H9 (cell line): ENCODE results near the gene ZMAT3. TPM values are rescaled to one million over a fixed set of nuclear protein-coding genes. Genes with fewer than 3 reads are reported as not detected.

Experiments
- DNase-seq: peaks from one replicate; pipeline ENCODE4 v3.0.0-alpha.2; 2017
- H2AFZ ChIP-seq: one replicate; pipeline ENCODE4 v1.6.1; 2013; ENCODE audit warnings: mild to moderate bottlenecking, low read length, control low read depth, moderate library complexity
- H2AK5ac ChIP-seq: 2 replicates; pipeline ENCODE4 v1.6.1; 2013; ENCODE audit warnings: low read length, control low read depth, mixed read lengths; ENCODE audit not compliant: insufficient read length
- H2BK120ac ChIP-seq: one replicate; pipeline ENCODE4 v1.6.1; 2013; ENCODE audit warnings: low read depth, mild to moderate bottlenecking, low read length, control low read depth, inconsistent platforms; ENCODE audit not compliant: poor library complexity, severe bottlenecking
- H2BK12ac ChIP-seq: 2 replicates; pipeline ENCODE4 v1.6.1; 2013; ENCODE audit warnings: low read length, control low read depth, mixed read lengths, low read depth; ENCODE audit not compliant: insufficient read length
- H2BK15ac ChIP-seq: 2 replicates; pipeline ENCODE4 v1.6.1; 2013; ENCODE audit warnings: low read depth, low read length, control low read depth
- H2BK20ac ChIP-seq: one replicate; pipeline ENCODE4 v1.6.1; 2013; ENCODE audit warnings: low read depth, mild to moderate bottlenecking, low read length, control low read depth, inconsistent platforms; ENCODE audit not compliant: poor library complexity, severe bottlenecking
- H2BK5ac ChIP-seq: 2 replicates; pipeline ENCODE4 v1.6.1; 2013; ENCODE audit warnings: low read length, control low read depth, mixed read lengths; ENCODE audit not compliant: insufficient read length
- H3K14ac ChIP-seq: 2 replicates; pipeline ENCODE4 v1.6.1; 2013; ENCODE audit warnings: low read length, control low read depth; ENCODE audit not compliant: insufficient read depth
- H3K18ac ChIP-seq: 2 replicates; pipeline ENCODE4 v1.6.1; 2013; ENCODE audit warnings: low read depth, mild to moderate bottlenecking, mixed read lengths, low read length, control low read depth; ENCODE audit not compliant: insufficient read length
- H3K23ac ChIP-seq: 2 replicates; pipeline ENCODE4 v1.6.1; 2013; ENCODE audit warnings: low read length, control low read depth, mixed read lengths, low read depth; ENCODE audit not compliant: insufficient read length
- H3K23me2 ChIP-seq: 2 replicates; pipeline ENCODE4 v1.6.1; 2013; ENCODE audit warnings: low read depth, mild to moderate bottlenecking, mixed read lengths, low read length, control low read depth; ENCODE audit not compliant: insufficient read length, poor library complexity, severe bottlenecking
- H3K27ac ChIP-seq: 2 replicates; pipeline ENCODE4 v1.5.1; 2013; ENCODE audit warnings: low read length, control low read depth, mixed read lengths, low read depth; ENCODE audit not compliant: insufficient read length
- H3K27me3 ChIP-seq: 2 replicates; pipeline ENCODE4 v1.6.1; 2013; ENCODE audit warnings: low read length, control low read depth, inconsistent platforms; ENCODE audit not compliant: insufficient read depth
- H3K4ac ChIP-seq: 2 replicates; pipeline ENCODE4 v1.6.1; 2013; ENCODE audit warnings: low read depth, mild to moderate bottlenecking, control low read depth, inconsistent platforms, low read length, moderate library complexity
- H3K4me1 ChIP-seq: 2 replicates; pipeline ENCODE4 v1.6.1; 2013; ENCODE audit warnings: low read length, control low read depth, inconsistent platforms; ENCODE audit not compliant: insufficient read depth
- H3K4me2 ChIP-seq: 2 replicates; pipeline ENCODE4 v1.6.1; 2013; ENCODE audit warnings: low read length, control low read depth, mixed read lengths; ENCODE audit not compliant: insufficient read length, insufficient read depth
- H3K56ac ChIP-seq: 2 replicates; pipeline ENCODE4 v1.6.1; 2013; ENCODE audit warnings: low read depth, mild to moderate bottlenecking, mixed read lengths, low read length, control low read depth; ENCODE audit not compliant: insufficient read length
- H3K79me1 ChIP-seq: 2 replicates; pipeline ENCODE4 v1.6.1; 2013; ENCODE audit warnings: low read depth, mild to moderate bottlenecking, moderate library complexity, low read length, control low read depth, inconsistent platforms; ENCODE audit not compliant: insufficient read depth, poor library complexity, severe bottlenecking
- H3K79me2 ChIP-seq: 2 replicates; pipeline ENCODE4 v1.6.1; 2013; ENCODE audit warnings: low read length, control low read depth, inconsistent platforms; ENCODE audit not compliant: insufficient read depth
- H3K9ac ChIP-seq: 2 replicates; pipeline ENCODE4 v1.6.1; 2013; ENCODE audit warnings: low read length, control low read depth, mixed read lengths; ENCODE audit not compliant: insufficient read length; ENCODE audit errors: extremely low read depth
- H3K9me3 ChIP-seq: one replicate; pipeline ENCODE4 v1.6.1; 2013; ENCODE audit warnings: low read depth, low read length, inconsistent platforms; ENCODE audit not compliant: control insufficient read depth
- H3T11ph ChIP-seq: one replicate; pipeline ENCODE4 v1.6.1; 2013; ENCODE audit warnings: mild to moderate bottlenecking, low read length, control low read depth, inconsistent platforms
- H4K20me1 ChIP-seq: one replicate; pipeline ENCODE4 v1.6.1; 2013; ENCODE audit not compliant: control insufficient read depth, insufficient read length, insufficient read depth
- H4K5ac ChIP-seq: 2 replicates; pipeline ENCODE4 v1.6.1; 2013; ENCODE audit warnings: low read depth, mild to moderate bottlenecking, mixed read lengths, low read length, control low read depth; ENCODE audit not compliant: insufficient read length
- H4K8ac ChIP-seq: replicated peaks from 2 replicates; pipeline ENCODE4 v1.6.1; 2013; ENCODE audit warnings: low read length, control low read depth, mixed read lengths, low read depth; ENCODE audit not compliant: insufficient read length
- H4K91ac ChIP-seq: 2 replicates; pipeline ENCODE4 v1.6.1; 2013; ENCODE audit warnings: low read depth, mild to moderate bottlenecking, moderate library complexity, mixed read lengths, low read length, control low read depth; ENCODE audit not compliant: insufficient read length
- H3K27ac Mint-ChIP-seq, 3 experiments: 2 replicates in 2 of 3; 3 replicates in 1 of 3; pipeline ENCODE4 v1.8.0; 2020 to 2021; ENCODE audit warnings: mixed read lengths in 3 of 3, mild to moderate bottlenecking in 1 of 3, moderate library complexity in 1 of 3
- H3K27me3 Mint-ChIP-seq: 2 replicates; pipeline ENCODE4 v1.8.0; 2021; ENCODE audit warnings: low read depth, mild to moderate bottlenecking, moderate library complexity, mixed read lengths
- H3K36me3 Mint-ChIP-seq, 3 experiments: 2 replicates in 2 of 3; 3 replicates in 1 of 3; pipeline ENCODE4 v1.8.0; 2020 to 2021; ENCODE audit warnings: low read depth in 3 of 3, mixed read lengths in 3 of 3; ENCODE audit not compliant: insufficient read depth in 1 of 3
- H3K4me1 Mint-ChIP-seq, 2 experiments: 2 replicates each; pipeline ENCODE4 v1.8.0; 2020; ENCODE audit warnings: mixed read lengths in 2 of 2
- H3K4me3 Mint-ChIP-seq, 2 experiments: 2 replicates in 1 of 2; 3 replicates in 1 of 2; pipeline ENCODE4 v1.8.0; 2020 to 2021; ENCODE audit warnings: mild to moderate bottlenecking in 2 of 2, mixed read lengths in 2 of 2, moderate library complexity in 1 of 2
- H3K9me3 Mint-ChIP-seq, 2 experiments: 2 replicates in 1 of 2; 3 replicates in 1 of 2; pipeline ENCODE4 v1.8.0; 2020; ENCODE audit warnings: mild to moderate bottlenecking in 2 of 2, mixed read lengths in 2 of 2, moderate library complexity in 1 of 2
- WGBS: extraction: QIAGEN DNeasy Blood & Tissue Kit; methylation state at CpG from one replicate; pipeline ENCODE4 v1.1.7; 2013; ENCODE audit warnings: missing lambda C conversion rate, low lambda C conversion rate, mixed read lengths; ENCODE audit not compliant: insufficient read length; ENCODE audit errors: extremely low coverage; 5-methylcytosine and 5-hydroxymethylcytosine counted together
- total RNA-seq: library from RNA; stranded (reverse); gene quantifications from 2 replicates; pipeline ENCODE4 v1.2.1, GENCODE V29; 2021
- TF ChIP-seq, protein P1 (sequence below): fragments of 200-600 bp; sonication (generic); conservative IDR thresholded peaks from 3 replicates; pipeline ENCODE4 v1.8.0; 2021; ENCODE audit warnings: antibody characterized with exemption, mild to moderate bottlenecking

Gene ZMAT3
- total RNA-seq, 1 experiment from 2014 or later: 9.4 TPM

DNA sequence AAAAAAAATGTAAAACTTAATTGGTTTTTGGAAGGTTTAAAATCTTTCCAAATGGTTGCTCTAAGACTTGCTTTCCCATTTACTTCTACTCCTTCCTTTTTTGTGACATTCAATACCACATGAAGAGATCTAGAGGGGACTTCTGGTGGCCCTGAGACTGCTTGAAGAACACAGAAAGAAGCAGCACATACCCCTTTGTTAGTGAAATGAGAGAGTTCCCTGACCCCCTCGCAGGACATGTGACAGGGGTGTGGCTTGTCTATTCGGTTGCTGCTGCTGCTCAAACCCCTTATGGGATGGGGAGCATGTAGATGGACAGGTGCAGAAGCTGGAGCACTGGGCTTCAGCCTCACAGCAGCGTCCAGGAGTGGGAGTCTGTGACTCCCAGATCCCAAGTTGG, 71.0 kb downstream of the ZMAT3 start:
- peaks cover 0 to 2% of the 10 kb centered on the region in 2 experiments; a peak in 1 of 4 replicates for H3K4me1 Mint-ChIP-seq
- Histone ChIP-seq H2BK5ac (no peak overlapping the region), H3K79me2 (no peaks in the 10 kb centered on the region), H3K9me3 (no peaks in the 10 kb centered on the region), H2AFZ (no peak overlapping the region), H3K56ac (no peak overlapping the region), H3K79me1 (no peaks in the 10 kb centered on the region), H3K23ac (no peak overlapping the region), H2AK5ac (no peak overlapping the region), H3K4me2 (no peak overlapping the region), H3K27me3 (no peaks in the 10 kb centered on the region), H3K18ac (no peak overlapping the region), H3K23me2 (no peaks in the 10 kb centered on the region), H3T11ph (no peak overlapping the region), H4K20me1 (no peaks in the 10 kb centered on the region), H2BK15ac (no peak overlapping the region), H3K27ac (no peak overlapping the region), H3K4ac (no peak overlapping the region), H3K4me1 (no peaks in the 10 kb centered on the region; the same call in 1 of the 2 replicates), H2BK20ac (no peak overlapping the region), H4K8ac (no peak overlapping the region), H3K9ac (no peak overlapping the region), H3K14ac (no peak overlapping the region), H4K91ac (no peak overlapping the region), H4K5ac (no peak overlapping the region), H2BK120ac (no peak overlapping the region), H2BK12ac (no peak overlapping the region)
- peaks cover 0 to 5% (median 0%) of the 10 kb centered on the region in 3 experiments; a peak in 3 of 7 replicates for H3K36me3 Mint-ChIP-seq
- H3K27me3 Mint-ChIP-seq: peaks cover 1% of the 10 kb centered on the region; the same call in 1 of the 2 replicates
- WGBS: no CpG with 5 or more reads among the region's 3 CpGs
- H3K4me3 Mint-ChIP-seq: no peak overlapping the region
- H3K9me3 Mint-ChIP-seq: peaks cover 2% of the 10 kb centered on the region in 2 experiments; a peak in 3 of 5 replicates
- no peak overlapping the region for H3K27ac Mint-ChIP-seq
- TF ChIP-seq, protein P1, sequence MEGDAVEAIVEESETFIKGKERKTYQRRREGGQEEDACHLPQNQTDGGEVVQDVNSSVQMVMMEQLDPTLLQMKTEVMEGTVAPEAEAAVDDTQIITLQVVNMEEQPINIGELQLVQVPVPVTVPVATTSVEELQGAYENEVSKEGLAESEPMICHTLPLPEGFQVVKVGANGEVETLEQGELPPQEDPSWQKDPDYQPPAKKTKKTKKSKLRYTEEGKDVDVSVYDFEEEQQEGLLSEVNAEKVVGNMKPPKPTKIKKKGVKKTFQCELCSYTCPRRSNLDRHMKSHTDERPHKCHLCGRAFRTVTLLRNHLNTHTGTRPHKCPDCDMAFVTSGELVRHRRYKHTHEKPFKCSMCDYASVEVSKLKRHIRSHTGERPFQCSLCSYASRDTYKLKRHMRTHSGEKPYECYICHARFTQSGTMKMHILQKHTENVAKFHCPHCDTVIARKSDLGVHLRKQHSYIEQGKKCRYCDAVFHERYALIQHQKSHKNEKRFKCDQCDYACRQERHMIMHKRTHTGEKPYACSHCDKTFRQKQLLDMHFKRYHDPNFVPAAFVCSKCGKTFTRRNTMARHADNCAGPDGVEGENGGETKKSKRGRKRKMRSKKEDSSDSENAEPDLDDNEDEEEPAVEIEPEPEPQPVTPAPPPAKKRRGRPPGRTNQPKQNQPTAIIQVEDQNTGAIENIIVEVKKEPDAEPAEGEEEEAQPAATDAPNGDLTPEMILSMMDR: no peak
- DNase-seq: no peak
